ENCODE results near the gene MRTFB.

MRTFB gene

DNA sequence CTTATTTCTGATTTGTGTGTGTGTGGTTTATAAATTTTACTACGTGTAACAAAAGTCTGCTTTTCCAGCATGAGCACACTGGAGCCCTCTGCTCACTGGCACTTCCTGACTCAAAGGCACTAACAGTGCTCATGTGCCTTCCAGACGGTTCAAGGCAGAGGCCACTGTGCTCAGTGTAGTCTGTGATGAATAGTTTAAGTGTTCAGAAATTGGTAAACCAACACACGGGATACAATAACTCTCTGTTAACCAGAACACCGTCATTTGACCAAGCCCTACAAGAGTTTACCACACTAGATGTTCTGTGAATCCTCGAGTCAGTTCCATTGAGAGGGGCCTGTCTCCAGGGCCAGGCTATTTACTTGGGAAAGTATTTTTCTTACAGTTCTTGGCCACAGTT, 191.9 kb downstream of the MRTFB start:
- H3K27ac ChIP-seq (ENCODE audit: low read depth, low read length), result no peak overlapping the region
- no peak for DNase-seq
- H3K4me1 ChIP-seq (ENCODE audit: control insufficient read depth, low read depth, low read length), result no peaks in the 10 kb centered on the region
- H2BK15ac ChIP-seq (replicated peaks; ENCODE audit: low read depth), result no peak overlapping the region
- no peak overlapping the region for H2BK120ac ChIP-seq (ENCODE audit: low read depth, low read length)
- no peak overlapping the region for H3K4me2 ChIP-seq (ENCODE audit: low read length)
- H3K18ac ChIP-seq (ENCODE audit: low read length), result no peak overlapping the region
- no peak overlapping the region for H3K9ac ChIP-seq (ENCODE audit: low read length)
- H3K4ac ChIP-seq (ENCODE audit: low read depth, low read length), result no peak overlapping the region
- peaks cover 3% of the 10 kb centered on the region for H3K36me3 ChIP-seq (ENCODE audit: control insufficient read depth, insufficient read depth, low read length)
- no peak overlapping the region for H3K4me3 ChIP-seq (ENCODE audit: low read length)
- H3K79me2 ChIP-seq (ENCODE audit: control insufficient read depth, insufficient read depth, low read length), result no peaks in the 10 kb centered on the region
- H2AK5ac ChIP-seq (ENCODE audit: low read length), result no peak overlapping the region
- H3K79me1 ChIP-seq (ENCODE audit: low read length), result no peaks in the 10 kb centered on the region
- H4K8ac ChIP-seq (ENCODE audit: low read depth, low read length), result no peak overlapping the region
- no peak overlapping the region for H3K56ac ChIP-seq (ENCODE audit: low read length)
- H3K27me3 ChIP-seq (ENCODE audit: insufficient read depth, low read length, poor library complexity), result no peaks in the 10 kb centered on the region
- no peak overlapping the region for H2BK5ac ChIP-seq (ENCODE audit: low read length)
- H4K5ac ChIP-seq (ENCODE audit: low read length), result no peak overlapping the region
- no peak overlapping the region for H3K23ac ChIP-seq (ENCODE audit: low read length)
- WGBS (ENCODE audit: extremely low coverage, insufficient coverage, low lambda C conversion rate), result no CpG with 5 or more reads among the region's 5 CpGs

DNA sequence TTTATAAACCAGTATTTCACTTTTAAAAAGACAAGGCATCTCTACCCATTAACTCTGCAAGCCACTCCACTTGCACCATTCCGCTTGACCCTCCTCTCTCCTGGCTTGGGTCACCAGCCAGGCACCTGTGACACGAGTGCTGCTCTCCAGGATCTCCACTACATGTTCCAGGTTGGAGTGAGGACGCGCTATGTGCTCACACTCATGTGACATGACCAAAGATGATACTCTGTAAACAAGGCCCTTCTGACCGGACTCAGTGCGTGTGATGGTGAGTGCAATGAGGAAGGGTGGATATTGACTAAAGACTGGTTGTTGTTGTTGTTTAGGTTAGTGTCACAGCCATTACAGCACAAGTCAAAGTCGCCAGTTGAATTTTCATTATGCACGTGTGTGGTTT, 192.7 kb downstream of the MRTFB start:
- Histone ChIP-seq H3K79me1 (ENCODE audit: low read length) (no peaks in the 10 kb centered on the region), H3K4me1 (ENCODE audit: control insufficient read depth, low read depth, low read length) (no peaks in the 10 kb centered on the region), H2BK5ac (ENCODE audit: low read length) (no peak overlapping the region), H3K79me2 (ENCODE audit: control insufficient read depth, insufficient read depth, low read length) (no peaks in the 10 kb centered on the region), H4K5ac (ENCODE audit: low read length) (no peak overlapping the region), H3K4me3 (ENCODE audit: low read length) (no peak overlapping the region), H3K27ac (ENCODE audit: low read depth, low read length) (no peak overlapping the region), H3K4me2 (ENCODE audit: low read length) (no peak overlapping the region), H2BK15ac (replicated peaks; ENCODE audit: low read depth) (no peak overlapping the region), H2AK5ac (ENCODE audit: low read length) (no peak overlapping the region), H3K4ac (ENCODE audit: low read depth, low read length) (no peak overlapping the region), H3K23ac (ENCODE audit: low read length) (no peak overlapping the region), H4K8ac (ENCODE audit: low read depth, low read length) (no peak overlapping the region), H3K18ac (ENCODE audit: low read length) (no peak overlapping the region), H3K27me3 (ENCODE audit: insufficient read depth, low read length, poor library complexity) (no peaks in the 10 kb centered on the region), H2BK120ac (ENCODE audit: low read depth, low read length) (no peak overlapping the region), H3K9ac (ENCODE audit: low read length) (no peak overlapping the region), H3K56ac (ENCODE audit: low read length) (no peak overlapping the region), H3K36me3 (ENCODE audit: control insufficient read depth, insufficient read depth, low read length) (peaks cover 3% of the 10 kb centered on the region)
- no CpG with 5 or more reads among the region's 8 CpGs for WGBS (ENCODE audit: extremely low coverage, insufficient coverage, low lambda C conversion rate)
- no peak for DNase-seq

DNA sequence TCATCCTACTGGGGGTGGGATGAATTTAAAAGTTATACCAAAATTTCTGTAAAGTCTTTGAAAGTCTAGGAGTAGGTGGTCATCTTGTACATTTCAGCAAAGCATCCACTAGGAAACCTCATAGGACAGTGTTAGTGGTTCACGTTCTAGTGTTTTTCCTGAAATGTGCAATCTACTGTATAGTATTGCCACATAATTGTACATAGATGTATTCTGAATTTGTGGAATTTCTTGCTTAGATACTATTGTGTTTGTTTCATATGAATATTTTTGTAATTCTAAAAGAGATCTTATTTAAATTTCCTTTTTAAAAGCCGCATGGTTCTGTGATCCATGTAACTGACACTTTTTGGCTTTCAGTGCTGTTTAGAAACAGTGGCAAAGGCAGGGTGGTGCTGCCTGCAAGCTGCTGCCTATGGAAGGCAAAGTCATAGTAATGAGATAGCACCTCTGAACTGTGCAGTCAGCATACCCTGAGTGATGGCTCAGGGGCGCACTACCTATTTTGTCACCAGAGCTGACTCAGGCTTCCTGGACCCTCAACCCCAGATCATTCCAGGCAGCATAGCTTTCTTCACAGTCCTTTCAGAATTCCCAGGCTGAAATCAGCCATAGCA, 193.3 kb downstream of the MRTFB start:
- Histone ChIP-seq H2AK5ac (ENCODE audit: low read length) (no peak overlapping the region), H4K8ac (ENCODE audit: low read depth, low read length) (no peak overlapping the region), H3K4me3 (ENCODE audit: low read length) (no peak overlapping the region), H3K4ac (ENCODE audit: low read depth, low read length) (no peak overlapping the region), H3K79me1 (ENCODE audit: low read length) (no peaks in the 10 kb centered on the region), H3K4me2 (ENCODE audit: low read length) (no peak overlapping the region), H3K23ac (ENCODE audit: low read length) (no peak overlapping the region), H3K4me1 (ENCODE audit: control insufficient read depth, low read depth, low read length) (no peaks in the 10 kb centered on the region), H3K56ac (ENCODE audit: low read length) (no peak overlapping the region), H3K27me3 (ENCODE audit: insufficient read depth, low read length, poor library complexity) (no peaks in the 10 kb centered on the region), H2BK5ac (ENCODE audit: low read length) (no peak overlapping the region), H2BK15ac (replicated peaks; ENCODE audit: low read depth) (no peak overlapping the region), H4K5ac (ENCODE audit: low read length) (no peak overlapping the region), H3K27ac (ENCODE audit: low read depth, low read length) (no peak overlapping the region), H3K18ac (ENCODE audit: low read length) (no peak overlapping the region), H3K36me3 (ENCODE audit: control insufficient read depth, insufficient read depth, low read length) (peaks cover 3% of the 10 kb centered on the region), H3K9ac (ENCODE audit: low read length) (no peak overlapping the region), H3K79me2 (ENCODE audit: control insufficient read depth, insufficient read depth, low read length) (no peaks in the 10 kb centered on the region), H2BK120ac (ENCODE audit: low read depth, low read length) (no peak overlapping the region)
- DNase-seq, result no peak
- no CpG with 5 or more reads among the region's 3 CpGs for WGBS (ENCODE audit: extremely low coverage, insufficient coverage, low lambda C conversion rate)

DNA sequence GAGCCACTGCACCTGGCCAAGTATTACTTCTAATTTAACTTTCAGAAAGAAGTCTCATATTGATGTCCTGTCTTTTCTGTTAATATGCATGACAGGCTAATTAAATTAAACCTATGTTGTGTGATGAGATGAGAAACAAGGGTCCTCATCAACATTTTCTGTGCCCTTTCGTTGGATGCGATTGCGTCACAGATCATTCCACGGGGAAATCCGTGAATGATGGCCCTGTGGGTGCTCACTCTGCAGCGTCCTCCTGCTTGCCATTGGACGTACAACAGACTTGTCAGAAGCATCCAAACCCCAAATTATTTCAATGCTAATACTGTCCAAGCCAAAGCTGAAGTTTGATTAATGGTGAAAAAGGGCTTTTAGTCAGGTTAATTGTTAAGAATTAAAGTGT, 197.0 kb downstream of the MRTFB start:
- Histone ChIP-seq H3K27me3 (ENCODE audit: insufficient read depth, low read length, poor library complexity) (no peaks in the 10 kb centered on the region), H3K4me3 (ENCODE audit: low read length) (no peak overlapping the region), H3K4me1 (ENCODE audit: control insufficient read depth, low read depth, low read length) (no peaks in the 10 kb centered on the region), H3K56ac (ENCODE audit: low read length) (no peak overlapping the region), H3K27ac (ENCODE audit: low read depth, low read length) (no peak overlapping the region), H2AK5ac (ENCODE audit: low read length) (no peak overlapping the region), H3K4ac (ENCODE audit: low read depth, low read length) (no peak overlapping the region), H2BK120ac (ENCODE audit: low read depth, low read length) (no peak overlapping the region), H3K36me3 (ENCODE audit: control insufficient read depth, insufficient read depth, low read length) (no peaks in the 10 kb centered on the region), H3K79me2 (ENCODE audit: control insufficient read depth, insufficient read depth, low read length) (no peaks in the 10 kb centered on the region), H4K5ac (ENCODE audit: low read length) (no peak overlapping the region), H2BK15ac (replicated peaks; ENCODE audit: low read depth) (no peak overlapping the region), H3K18ac (ENCODE audit: low read length) (no peak overlapping the region), H3K4me2 (ENCODE audit: low read length) (no peak overlapping the region), H3K9ac (ENCODE audit: low read length) (no peak overlapping the region), H2BK5ac (ENCODE audit: low read length) (no peak overlapping the region), H3K79me1 (ENCODE audit: low read length) (no peaks in the 10 kb centered on the region), H3K23ac (ENCODE audit: low read length) (no peak overlapping the region), H4K8ac (ENCODE audit: low read depth, low read length) (no peak overlapping the region)
- DNase-seq, result no peak
- WGBS (ENCODE audit: extremely low coverage, insufficient coverage, low lambda C conversion rate), result no CpG with 5 or more reads among the region's 7 CpGs

DNA sequence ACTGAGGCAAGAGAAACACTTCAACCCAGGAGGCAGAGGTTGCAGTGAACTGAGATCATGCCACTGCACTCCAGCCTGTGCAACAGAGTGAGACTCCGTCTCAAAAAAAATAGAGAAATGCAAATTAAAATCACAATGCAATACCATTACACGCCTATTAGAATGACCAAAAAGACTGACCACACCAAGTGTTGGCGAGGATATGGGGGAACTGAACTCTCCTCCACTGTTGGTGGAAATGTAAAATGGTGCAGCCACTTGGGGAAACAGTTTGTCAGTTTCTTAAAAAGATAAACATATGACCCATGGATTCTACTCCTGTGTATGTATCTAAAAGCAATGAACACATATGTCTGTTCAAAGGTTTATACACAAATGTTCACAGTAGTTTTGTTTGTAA, 204.8 kb downstream of the MRTFB start:
- H3K4me1 ChIP-seq (ENCODE audit: control insufficient read depth, low read depth, low read length), result no peaks in the 10 kb centered on the region
- H3K4ac ChIP-seq (ENCODE audit: low read depth, low read length), result no peak overlapping the region
- H3K27ac ChIP-seq (ENCODE audit: low read depth, low read length), result no peak overlapping the region
- no peak overlapping the region for H3K9ac ChIP-seq (ENCODE audit: low read length)
- no peak overlapping the region for H3K4me2 ChIP-seq (ENCODE audit: low read length)
- no peaks in the 10 kb centered on the region for H3K36me3 ChIP-seq (ENCODE audit: control insufficient read depth, insufficient read depth, low read length)
- no peak overlapping the region for H4K5ac ChIP-seq (ENCODE audit: low read length)
- no peak overlapping the region for H2BK15ac ChIP-seq (replicated peaks; ENCODE audit: low read depth)
- H2BK120ac ChIP-seq (ENCODE audit: low read depth, low read length), result no peak overlapping the region
- H3K4me3 ChIP-seq (ENCODE audit: low read length), result no peak overlapping the region
- H3K18ac ChIP-seq (ENCODE audit: low read length), result no peak overlapping the region
- H2BK5ac ChIP-seq (ENCODE audit: low read length), result no peak overlapping the region
- no CpG with 5 or more reads among the region's 3 CpGs for WGBS (ENCODE audit: extremely low coverage, insufficient coverage, low lambda C conversion rate)
- H3K56ac ChIP-seq (ENCODE audit: low read length), result no peak overlapping the region
- H2AK5ac ChIP-seq (ENCODE audit: low read length), result no peak overlapping the region
- H3K79me2 ChIP-seq (ENCODE audit: control insufficient read depth, insufficient read depth, low read length), result no peaks in the 10 kb centered on the region
- H3K23ac ChIP-seq (ENCODE audit: low read length), result no peak overlapping the region
- no peaks in the 10 kb centered on the region for H3K27me3 ChIP-seq (ENCODE audit: insufficient read depth, low read length, poor library complexity)
- H3K79me1 ChIP-seq (ENCODE audit: low read length), result no peaks in the 10 kb centered on the region
- H4K8ac ChIP-seq (ENCODE audit: low read depth, low read length), result no peak overlapping the region
- no peak for DNase-seq

DNA sequence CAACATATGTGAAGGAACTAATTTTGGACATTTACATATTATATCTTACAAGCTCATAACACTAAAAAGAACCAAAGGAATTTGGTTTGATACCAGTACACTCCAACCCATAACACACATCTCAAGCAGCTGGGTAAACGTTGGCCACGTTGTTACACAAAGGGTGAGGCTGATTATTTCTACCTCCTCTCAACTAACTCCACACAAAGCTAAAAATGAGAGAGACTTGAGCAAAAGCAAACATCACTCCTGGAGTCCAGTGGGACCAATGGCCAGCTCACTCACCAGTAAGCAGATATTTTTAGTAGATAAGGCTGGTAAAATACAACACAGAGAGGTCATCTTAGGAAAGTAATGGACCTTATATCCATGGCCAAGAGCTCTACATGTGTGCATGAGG, 207.6 kb downstream of the MRTFB start:
- H3K18ac ChIP-seq (ENCODE audit: low read length), result no peak overlapping the region
- no peaks in the 10 kb centered on the region for H3K36me3 ChIP-seq (ENCODE audit: control insufficient read depth, insufficient read depth, low read length)
- no peak overlapping the region for H3K23ac ChIP-seq (ENCODE audit: low read length)
- H3K4ac ChIP-seq (ENCODE audit: low read depth, low read length), result no peak overlapping the region
- no peak overlapping the region for H2BK120ac ChIP-seq (ENCODE audit: low read depth, low read length)
- no CpG with 5 or more reads among the region's 2 CpGs for WGBS (ENCODE audit: extremely low coverage, insufficient coverage, low lambda C conversion rate)
- no peak overlapping the region for H3K56ac ChIP-seq (ENCODE audit: low read length)
- H3K27me3 ChIP-seq (ENCODE audit: insufficient read depth, low read length, poor library complexity), result no peaks in the 10 kb centered on the region
- H4K8ac ChIP-seq (ENCODE audit: low read depth, low read length), result no peak overlapping the region
- no peak overlapping the region for H3K4me2 ChIP-seq (ENCODE audit: low read length)
- no peak overlapping the region for H3K9ac ChIP-seq (ENCODE audit: low read length)
- no peaks in the 10 kb centered on the region for H3K4me1 ChIP-seq (ENCODE audit: control insufficient read depth, low read depth, low read length)
- no peak overlapping the region for H2BK5ac ChIP-seq (ENCODE audit: low read length)
- no peak overlapping the region for H3K4me3 ChIP-seq (ENCODE audit: low read length)
- no peak overlapping the region for H3K27ac ChIP-seq (ENCODE audit: low read depth, low read length)
- no peak overlapping the region for H2BK15ac ChIP-seq (replicated peaks; ENCODE audit: low read depth)
- H4K5ac ChIP-seq (ENCODE audit: low read length), result no peak overlapping the region
- H3K79me2 ChIP-seq (ENCODE audit: control insufficient read depth, insufficient read depth, low read length), result no peaks in the 10 kb centered on the region
- H2AK5ac ChIP-seq (ENCODE audit: low read length), result no peak overlapping the region
- H3K79me1 ChIP-seq (ENCODE audit: low read length), result no peaks in the 10 kb centered on the region
- no peak for DNase-seq
